HG02852 (cell line): ENCODE data around the gene MSX2.

Source experiments
- ATAC-seq: cut with Tn5 transposase; IDR thresholded peaks from one replicate; pipeline ENCODE4 v1.9.1; 2021; ENCODE audit warnings: mild to moderate bottlenecking, moderate library complexity; ENCODE audit not compliant: unreplicated experiment

Gene MSX2

GRCh38 chr5:174718880-174719610, 5.3 kb upstream of the MSX2 start:
- no peak for ATAC-seq

GRCh38 chr5:174719793-174720611, 4.4 kb upstream of the MSX2 start:
- no peak for ATAC-seq

- ATAC-seq: no peak
Observed at GRCh38 chr5:174720612-174721529, 3.5 kb upstream of the MSX2 start.

GRCh38 chr5:174721530-174722432, 2.6 kb upstream of the MSX2 start:
- ATAC-seq: no peak

- no peak for ATAC-seq
Observed at GRCh38 chr5:174722500-174722899, 1.9 kb upstream of the MSX2 start.

- no peak for ATAC-seq
Observed at GRCh38 chr5:174723315-174723978, 935 bp upstream of the MSX2 start.

GRCh38 chr5:174723979-174724483, 351 bp upstream of the MSX2 start:
- ATAC-seq: no peak

- ATAC-seq: no peak
Observed at GRCh38 chr5:174725261-174725990, 1.0 kb downstream of the MSX2 start.

GRCh38 chr5:174725991-174726601, 1.7 kb downstream of the MSX2 start:
- ATAC-seq: no peak

- ATAC-seq: no peak
Observed at GRCh38 chr5:174726916-174727793, 2.8 kb downstream of the MSX2 start.

GRCh38 chr5:174727794-174728680, 3.7 kb downstream of the MSX2 start:
- no peak for ATAC-seq

GRCh38 chr5:174729075-174729680, 4.8 kb downstream of the MSX2 start:
- no peak for ATAC-seq

- no peak for ATAC-seq
Observed at GRCh38 chr5:174731214-174732035, 7.0 kb downstream of the MSX2 start.

GRCh38 chr5:174732036-174733020, 7.9 kb downstream of the MSX2 start:
- ATAC-seq: no peak
